ENCODE results near the gene PCDHGA2. TPM values are rescaled to one million over a fixed set of nuclear protein-coding genes. Genes with fewer than 3 reads are reported as not detected.
A peak's percentile ranks its signal among the peaks of the same experiment; 100 is the strongest.

PCDHGA2 gene
- total RNA-seq, 4 donors from 2014 or later, result 0.57 to 1.7 (median 1.1) TPM; not detected in 1

DNA sequence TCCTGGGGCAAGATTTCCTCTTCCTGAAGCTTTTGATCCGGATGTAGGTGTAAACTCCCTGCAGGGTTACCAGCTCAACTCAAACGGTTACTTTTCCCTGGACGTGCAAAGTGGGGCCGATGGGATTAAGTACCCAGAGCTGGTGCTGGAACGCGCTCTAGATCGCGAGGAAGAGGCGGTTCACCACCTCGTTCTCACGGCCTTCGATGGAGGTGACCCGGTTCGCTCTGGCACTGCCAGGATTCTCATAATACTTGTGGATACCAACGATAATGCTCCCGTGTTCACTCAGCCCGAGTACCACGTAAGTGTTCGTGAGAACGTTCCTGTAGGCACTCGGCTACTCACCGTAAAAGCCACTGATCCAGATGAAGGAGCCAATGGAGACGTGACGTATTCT, 17.1 kb downstream of the PCDHGA2 start:
- Histone ChIP-seq H3K36me3 (no peaks in the 10 kb centered on the region), H3K27me3 (no peaks in the 10 kb centered on the region), H3K27ac (no peak overlapping the region), H3K4me1 (no peaks in the 10 kb centered on the region), H3K4me3 (no peak overlapping the region), H3K9me3 (peaks cover 0 to 58% (median 7%) of the 10 kb centered on the region in 4 donors)
- TF ChIP-seq, protein P1, sequence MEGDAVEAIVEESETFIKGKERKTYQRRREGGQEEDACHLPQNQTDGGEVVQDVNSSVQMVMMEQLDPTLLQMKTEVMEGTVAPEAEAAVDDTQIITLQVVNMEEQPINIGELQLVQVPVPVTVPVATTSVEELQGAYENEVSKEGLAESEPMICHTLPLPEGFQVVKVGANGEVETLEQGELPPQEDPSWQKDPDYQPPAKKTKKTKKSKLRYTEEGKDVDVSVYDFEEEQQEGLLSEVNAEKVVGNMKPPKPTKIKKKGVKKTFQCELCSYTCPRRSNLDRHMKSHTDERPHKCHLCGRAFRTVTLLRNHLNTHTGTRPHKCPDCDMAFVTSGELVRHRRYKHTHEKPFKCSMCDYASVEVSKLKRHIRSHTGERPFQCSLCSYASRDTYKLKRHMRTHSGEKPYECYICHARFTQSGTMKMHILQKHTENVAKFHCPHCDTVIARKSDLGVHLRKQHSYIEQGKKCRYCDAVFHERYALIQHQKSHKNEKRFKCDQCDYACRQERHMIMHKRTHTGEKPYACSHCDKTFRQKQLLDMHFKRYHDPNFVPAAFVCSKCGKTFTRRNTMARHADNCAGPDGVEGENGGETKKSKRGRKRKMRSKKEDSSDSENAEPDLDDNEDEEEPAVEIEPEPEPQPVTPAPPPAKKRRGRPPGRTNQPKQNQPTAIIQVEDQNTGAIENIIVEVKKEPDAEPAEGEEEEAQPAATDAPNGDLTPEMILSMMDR (IDR thresholded peaks at IDR 0.05), result no peak
- no peak for TF ChIP-seq POLR2A (IDR thresholded peaks at IDR 0.05)
- no peak for DNase-seq

GRCh38 chr5:141356133-141356532, 17.6 kb downstream of the PCDHGA2 start:
- no peak for DNase-seq
- H3K36me3 ChIP-seq, result no peaks in the 10 kb centered on the region
- peaks cover 0 to 61% (median 7%) of the 10 kb centered on the region in 4 donors for H3K9me3 ChIP-seq
- H3K4me1 ChIP-seq, result no peaks in the 10 kb centered on the region
- H3K27ac ChIP-seq, result no peak overlapping the region
- H3K4me3 ChIP-seq, result no peak overlapping the region
- TF ChIP-seq, protein P1 (IDR thresholded peaks at IDR 0.05), result no peak
- no peak for TF ChIP-seq POLR2A (IDR thresholded peaks at IDR 0.05)
- no peaks in the 10 kb centered on the region for H3K27me3 ChIP-seq

GRCh38 chr5:141356950-141357349, 18.4 kb downstream of the PCDHGA2 start:
- no peak for DNase-seq
- no peak for TF ChIP-seq POLR2A (IDR thresholded peaks at IDR 0.05)
- TF ChIP-seq, protein P1 (IDR thresholded peaks at IDR 0.05), result no peak
- H3K9me3 ChIP-seq, result peaks cover 0 to 61% (median 7%) of the 10 kb centered on the region in 4 donors
- no peaks in the 10 kb centered on the region for H3K36me3 ChIP-seq
- no peaks in the 10 kb centered on the region for H3K4me1 ChIP-seq
- no peak overlapping the region for H3K27ac ChIP-seq
- no peaks in the 10 kb centered on the region for H3K27me3 ChIP-seq
- no peak overlapping the region for H3K4me3 ChIP-seq

GRCh38 chr5:141359790-141360426, 21.3 kb downstream of the PCDHGA2 start, which contains the start of gene PCDHGB2:
Gene PCDHGB2, plus strand, starts transcription at chr5:141359994. Its CDS starts 142 bp downstream, at chr5:141360136.
- H3K4me3 ChIP-seq, result peak within 1 kb of the TSS; percentile 3 to 35 (median 17)
- H3K9me3 ChIP-seq, result peaks cover 0 to 76% (median 14%) of the 10 kb centered on the region in 4 donors
- H3K4me1 ChIP-seq, result no peaks in the 10 kb centered on the region
- TF ChIP-seq POLR2A (IDR thresholded peaks at IDR 0.05), result no peak
- TF ChIP-seq, protein P1 (IDR thresholded peaks at IDR 0.05), result peak in 4 of 6 experiments; percentile 25 to 48 (median 34)
- DNase-seq, result no peak
- no peaks in the 10 kb centered on the region for H3K27me3 ChIP-seq
- no peak within 1 kb of the TSS for H3K27ac ChIP-seq
- no peaks in the 10 kb centered on the region for H3K36me3 ChIP-seq

GRCh38 chr5:141360685-141361084, 22.1 kb downstream of the PCDHGA2 start:
- no peak overlapping the region for H3K27ac ChIP-seq
- no peaks in the 10 kb centered on the region for H3K36me3 ChIP-seq
- H3K27me3 ChIP-seq, result no peaks in the 10 kb centered on the region
- TF ChIP-seq, protein P1 (IDR thresholded peaks at IDR 0.05), result no peak
- TF ChIP-seq POLR2A (IDR thresholded peaks at IDR 0.05), result no peak
- peaks cover 0 to 78% (median 13%) of the 10 kb centered on the region in 4 donors for H3K9me3 ChIP-seq
- H3K4me1 ChIP-seq, result no peaks in the 10 kb centered on the region
- DNase-seq, result no peak
- no peak overlapping the region for H3K4me3 ChIP-seq
